ENCODE results near the gene EP400. TPM values are rescaled to one million over a fixed set of nuclear protein-coding genes. Genes with fewer than 3 reads are reported as not detected.

Gene EP400
- total RNA-seq, 6 experiments from 2014 or later = 27.5 to 35.3 (median 30.4) TPM

- Mint-ChIP-seq H3K27me3 (ENCODE audit: insufficient read depth) (peaks cover 5% of the 10 kb centered on the region), H3K27ac (no peak overlapping the region), H3K36me3 (ENCODE audit: low read depth) (peaks cover 45% of the 10 kb centered on the region), H3K9me3 (no peaks in the 10 kb centered on the region), H3K4me1 (ENCODE audit: low read depth) (peaks cover 17% of the 10 kb centered on the region), H3K4me3 (no peak overlapping the region)
- TF ChIP-seq, protein P1, sequence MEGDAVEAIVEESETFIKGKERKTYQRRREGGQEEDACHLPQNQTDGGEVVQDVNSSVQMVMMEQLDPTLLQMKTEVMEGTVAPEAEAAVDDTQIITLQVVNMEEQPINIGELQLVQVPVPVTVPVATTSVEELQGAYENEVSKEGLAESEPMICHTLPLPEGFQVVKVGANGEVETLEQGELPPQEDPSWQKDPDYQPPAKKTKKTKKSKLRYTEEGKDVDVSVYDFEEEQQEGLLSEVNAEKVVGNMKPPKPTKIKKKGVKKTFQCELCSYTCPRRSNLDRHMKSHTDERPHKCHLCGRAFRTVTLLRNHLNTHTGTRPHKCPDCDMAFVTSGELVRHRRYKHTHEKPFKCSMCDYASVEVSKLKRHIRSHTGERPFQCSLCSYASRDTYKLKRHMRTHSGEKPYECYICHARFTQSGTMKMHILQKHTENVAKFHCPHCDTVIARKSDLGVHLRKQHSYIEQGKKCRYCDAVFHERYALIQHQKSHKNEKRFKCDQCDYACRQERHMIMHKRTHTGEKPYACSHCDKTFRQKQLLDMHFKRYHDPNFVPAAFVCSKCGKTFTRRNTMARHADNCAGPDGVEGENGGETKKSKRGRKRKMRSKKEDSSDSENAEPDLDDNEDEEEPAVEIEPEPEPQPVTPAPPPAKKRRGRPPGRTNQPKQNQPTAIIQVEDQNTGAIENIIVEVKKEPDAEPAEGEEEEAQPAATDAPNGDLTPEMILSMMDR (IDR thresholded peaks at IDR 0.05) = no peak
- no peak for DNase-seq
These were observed 63.3 kb downstream of the EP400 start for GRCh38 chr12:132012919-132013568.

DNA sequence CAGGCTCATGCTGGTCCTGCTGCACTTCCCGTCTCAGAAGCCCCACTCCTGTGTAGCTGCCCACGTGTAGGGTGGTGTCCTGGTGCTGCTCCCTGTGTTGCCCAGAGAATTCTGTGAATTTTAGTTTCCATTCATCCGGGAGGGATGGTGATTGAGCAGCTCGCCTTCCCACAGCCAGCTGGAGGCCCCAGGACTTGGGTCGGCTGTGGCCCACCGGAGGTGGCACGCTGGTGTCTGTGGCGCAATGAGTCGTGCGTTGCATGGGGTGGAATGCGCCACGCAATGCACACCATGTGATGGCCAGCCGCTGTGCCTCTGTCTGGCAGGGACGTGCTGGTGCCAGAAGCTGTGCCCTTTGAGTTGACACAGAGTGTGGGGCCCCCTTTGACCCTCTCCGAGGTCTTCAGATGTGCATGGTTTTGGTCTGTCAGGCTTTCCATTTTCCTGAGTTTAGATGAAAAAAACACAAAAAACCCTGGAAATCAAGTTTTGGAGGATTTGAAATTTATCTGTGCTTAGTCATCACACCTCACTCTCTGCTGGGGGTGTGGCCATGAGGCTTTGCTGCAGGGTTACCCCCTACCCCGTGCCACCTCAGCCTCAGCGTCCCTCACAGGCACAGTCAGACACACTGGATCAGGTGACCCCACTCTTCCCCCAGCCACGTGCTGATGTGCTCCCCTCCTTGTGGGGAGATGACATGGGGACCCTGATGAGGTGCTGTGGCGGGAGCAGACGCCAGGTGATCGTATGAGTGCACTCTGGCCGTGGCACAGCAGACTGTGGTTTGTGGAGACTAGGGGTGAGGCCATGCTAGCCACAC lies 64.6 kb downstream of the EP400 start:
- H3K4me3 Mint-ChIP-seq = no peak overlapping the region
- H3K27ac Mint-ChIP-seq = peak overlapping the region; percentile 45
- no peaks in the 10 kb centered on the region for H3K9me3 Mint-ChIP-seq
- H3K27me3 Mint-ChIP-seq (ENCODE audit: insufficient read depth) = peaks cover 5% of the 10 kb centered on the region; the same call in 1 of the 2 replicates
- peaks cover 45% of the 10 kb centered on the region for H3K36me3 Mint-ChIP-seq (ENCODE audit: low read depth)
- no peak for DNase-seq
- TF ChIP-seq, protein P1 (IDR thresholded peaks at IDR 0.05) = no peak
- H3K4me1 Mint-ChIP-seq (ENCODE audit: low read depth) = peaks cover 17% of the 10 kb centered on the region

- peaks cover 45% of the 10 kb centered on the region for H3K36me3 Mint-ChIP-seq (ENCODE audit: low read depth)
- no peak overlapping the region for H3K27ac Mint-ChIP-seq
- TF ChIP-seq, protein P1 (IDR thresholded peaks at IDR 0.05) = peak; percentile 31; the same call in 1 of the 2 replicates
- peaks cover 5% of the 10 kb centered on the region; the same call in 1 of the 2 replicates for H3K27me3 Mint-ChIP-seq (ENCODE audit: insufficient read depth)
- peaks cover 17% of the 10 kb centered on the region for H3K4me1 Mint-ChIP-seq (ENCODE audit: low read depth)
- H3K9me3 Mint-ChIP-seq = no peaks in the 10 kb centered on the region
- no peak overlapping the region for H3K4me3 Mint-ChIP-seq
- DNase-seq = no peak
These were observed 65.2 kb downstream of the EP400 start for GRCh38 chr12:132014915-132015280.

DNA sequence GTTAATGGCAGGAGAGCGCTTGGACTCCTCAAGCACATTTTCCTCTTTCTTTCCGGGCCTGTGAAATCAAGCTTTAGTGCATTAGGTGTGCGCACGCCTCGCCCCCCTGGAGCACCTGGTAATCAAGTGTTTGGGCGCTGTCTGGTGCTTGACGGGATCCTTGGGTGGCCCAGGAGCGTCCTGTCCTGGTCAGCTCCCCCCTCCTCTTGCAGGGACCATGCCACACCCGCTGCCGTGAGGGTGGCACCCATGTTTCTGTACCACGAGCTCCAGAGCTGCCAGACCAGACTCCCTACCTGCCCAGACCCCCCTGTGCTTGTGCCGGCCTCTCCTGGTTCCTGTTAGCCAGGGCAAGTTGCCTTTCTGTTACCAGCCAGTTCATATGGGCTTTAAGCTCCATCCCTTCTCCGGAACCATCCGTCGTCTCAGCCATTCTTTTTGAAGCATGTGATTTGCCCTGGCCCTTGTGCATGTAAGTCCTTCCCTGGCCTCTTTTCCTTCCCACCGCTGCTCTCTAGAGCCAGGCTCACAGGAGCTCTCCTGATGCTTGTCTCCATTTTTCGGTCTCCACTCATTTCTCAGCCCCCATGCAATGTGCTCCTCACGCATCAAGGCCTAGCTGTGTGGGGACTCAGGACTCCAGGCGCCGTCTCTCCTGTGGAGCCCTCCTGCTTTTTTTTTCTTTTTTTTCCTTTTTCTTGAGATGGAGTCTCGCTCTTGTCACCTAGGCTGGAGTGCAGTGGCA lies 66.1 kb downstream of the EP400 start:
- H3K9me3 Mint-ChIP-seq = no peaks in the 10 kb centered on the region
- TF ChIP-seq, protein P1 (IDR thresholded peaks at IDR 0.05) = no peak

GRCh38 chr12:132018193-132018916 lies 68.6 kb downstream of the EP400 start:
- no peak overlapping the region for H3K27ac Mint-ChIP-seq
- TF ChIP-seq, protein P1 (IDR thresholded peaks at IDR 0.05) = peak; percentile 11; the same call in 1 of the 2 replicates
- no peak overlapping the region for H3K4me3 Mint-ChIP-seq
- peaks cover 2% of the 10 kb centered on the region; the same call in 1 of the 2 replicates for H3K27me3 Mint-ChIP-seq (ENCODE audit: insufficient read depth)
- peaks cover 24% of the 10 kb centered on the region for H3K4me1 Mint-ChIP-seq (ENCODE audit: low read depth)
- H3K9me3 Mint-ChIP-seq = no peaks in the 10 kb centered on the region
- H3K36me3 Mint-ChIP-seq (ENCODE audit: low read depth) = peaks cover 36% of the 10 kb centered on the region
- DNase-seq = peak; percentile 7

More for the DNA sequence above, 66.1 kb downstream of the EP400 start:
- peaks cover 52% of the 10 kb centered on the region for H3K36me3 Mint-ChIP-seq (ENCODE audit: low read depth)
- H3K4me3 Mint-ChIP-seq = no peak overlapping the region
- peaks cover 17% of the 10 kb centered on the region for H3K4me1 Mint-ChIP-seq (ENCODE audit: low read depth)
- no peak overlapping the region for H3K27ac Mint-ChIP-seq
- peaks cover 4% of the 10 kb centered on the region; the same call in 1 of the 2 replicates for H3K27me3 Mint-ChIP-seq (ENCODE audit: insufficient read depth)
- no peak for DNase-seq

Measured in HFFc6 (cell line).